ENCODE data around the gene AGPAT4. TPM values are rescaled to one million over a fixed set of nuclear protein-coding genes. Genes with fewer than 3 reads are reported as not detected.

AGPAT4 gene
- total RNA-seq, 1 experiment from 2014 or later, result 15.5 TPM

GRCh38 chr6:161191671-161192070, 82.2 kb downstream of the AGPAT4 start:
- no peaks in the 10 kb centered on the region for H3K9me2 ChIP-seq (ENCODE audit: insufficient read depth)
- H3K27me3 ChIP-seq (ENCODE audit: insufficient read depth, low read length), result no peaks in the 10 kb centered on the region
- ChIA-PET POLR2A (no interaction called here), CTCF (no interaction called here), RAD21 (ENCODE audit: low non-redundant PET in 1 of 2, low total read pairs in 2 of 2, uncharacterized antibody in 2 of 2, unreplicated experiment in 2 of 2) (no interaction called here)
- TF ChIP-seq ZFX (IDR thresholded peaks at IDR 0.05) (no peak), CBX3 (IDR thresholded peaks at IDR 0.05; ENCODE audit: low read depth) (no peak), EGR1 (IDR thresholded peaks at IDR 0.05; ENCODE audit: low read depth) (no peak), SRF (IDR thresholded peaks at IDR 0.05; ENCODE audit: low read depth) (no peak), POLR2A (IDR thresholded peaks at IDR 0.05; ENCODE audit: borderline replicate concordance, extremely low read depth, insufficient read depth, insufficient read length) (no peak), CEBPB (IDR thresholded peaks at IDR 0.05; ENCODE audit: low read depth) (no peak), CTCF (IDR thresholded peaks at IDR 0.05 in 2 of 3, conservative IDR thresholded peaks at IDR 0.05 in 1 of 3; ENCODE audit: borderline replicate concordance in 1 of 3, insufficient read depth in 1 of 3, low read depth in 2 of 3, low read length in 2 of 3) (no peak), YY1 (IDR thresholded peaks at IDR 0.05; ENCODE audit: extremely low read depth, insufficient replicate concordance, low read depth, low read length) (no peak), FOSL1 (IDR thresholded peaks at IDR 0.05; ENCODE audit: low read depth) (no peak), ATF3 (IDR thresholded peaks at IDR 0.05) (no peak), JUND (IDR thresholded peaks at IDR 0.05) (no peak), REST (IDR thresholded peaks at IDR 0.05; ENCODE audit: low read depth) (no peak), ZNF274 (IDR thresholded peaks at IDR 0.05; ENCODE audit: low read depth, low read length) (no peak), EZH2 (IDR thresholded peaks at IDR 0.05) (no peak), MAX (IDR thresholded peaks at IDR 0.05) (no peak)
- no peak for DNase-seq (ENCODE audit: low read depth, low spot score)
- intact Hi-C loops (cut with micrococcal nuclease), result no loop called here
- H3K9me3 ChIP-seq (ENCODE audit: control insufficient read depth in 1 of 2, insufficient read depth in 1 of 2, low read depth in 1 of 2, low read length in 2 of 2), result no peaks in the 10 kb centered on the region
- H3K4me2 ChIP-seq (ENCODE audit: low read length), result no peak overlapping the region
- no peak overlapping the region for H2AFZ ChIP-seq (ENCODE audit: low read depth, low read length, poor library complexity, severe bottlenecking)
- H3K27ac ChIP-seq (ENCODE audit: low read depth, low read length), result no peak overlapping the region
- no TSS peak for BruUV-seq (replicated peaks)
- no peak overlapping the region for H3K4me3 ChIP-seq (replicated peaks in 1 of 2; ENCODE audit: low read depth in 1 of 2, low read length in 2 of 2)
- H3K4me1 ChIP-seq (ENCODE audit: control insufficient read depth in 1 of 2, insufficient read depth in 2 of 2, low read length in 2 of 2), result peaks cover 0 to 21% of the 10 kb centered on the region in 2 experiments; a peak in 2 of 4 replicates
- H3K79me2 ChIP-seq (ENCODE audit: insufficient read depth, low read length), result no peaks in the 10 kb centered on the region
- H3K36me3 ChIP-seq (ENCODE audit: control insufficient read depth in 1 of 2, insufficient read depth in 2 of 2, low read length in 2 of 2), result no peaks in the 10 kb centered on the region
- H3K9ac ChIP-seq (ENCODE audit: low read length), result no peak overlapping the region
- ATAC-seq, result no peak
- H4K20me1 ChIP-seq (ENCODE audit: insufficient read depth), result no peaks in the 10 kb centered on the region

Data from HCT116 (cell line).